GM23338 (cell line): ENCODE data around the gene SPECC1.

Source experiments
- CREB1 ChIP-seq: fragments of 250-450 bp; sonication (Bioruptor Pico); IDR thresholded peaks from 2 replicates; pipeline ENCODE4 v1.5.0; 2020; ENCODE audit warnings: low read depth, mild to moderate bottlenecking, moderate library complexity
- EZH2 ChIP-seq: fragments of 200-600 bp; sonication (generic); IDR thresholded peaks from one replicate; pipeline ENCODE4 v1.8.0; 2017; ENCODE audit warnings: antibody characterized with exemption, mild to moderate bottlenecking, low read depth; ENCODE audit not compliant: unreplicated experiment
- EZH2phosphoT487 ChIP-seq: fragments of 200-600 bp; sonication (generic); IDR thresholded peaks from one replicate; pipeline ENCODE4 v1.8.1; 2018; ENCODE audit warnings: antibody characterized with exemption; ENCODE audit not compliant: unreplicated experiment
- POLR2AphosphoS5 ChIP-seq: IDR thresholded peaks from 2 replicates; pipeline ENCODE4 v1.6.1; 2016; ENCODE audit warnings: antibody characterized with exemption, low read depth
- TF ChIP-seq, protein P1 (sequence below): IDR thresholded peaks from one replicate; pipeline ENCODE4 v1.6.1; 2018; ENCODE audit warnings: antibody characterized with exemption; ENCODE audit not compliant: unreplicated experiment
- TF ChIP-seq, protein P2 (sequence below), 2 experiments: fragments of 200-600 bp in 1 of 2; sonication (generic) in 1 of 2; conservative IDR thresholded peaks; 2 replicates each; pipeline versions ENCODE4 v1.5.1 to v1.6.1; 2016 to 2017; ENCODE audit warnings: antibody characterized with exemption in 2 of 2, low read depth in 2 of 2, mild to moderate bottlenecking in 2 of 2, moderate library complexity in 1 of 2

DNA sequence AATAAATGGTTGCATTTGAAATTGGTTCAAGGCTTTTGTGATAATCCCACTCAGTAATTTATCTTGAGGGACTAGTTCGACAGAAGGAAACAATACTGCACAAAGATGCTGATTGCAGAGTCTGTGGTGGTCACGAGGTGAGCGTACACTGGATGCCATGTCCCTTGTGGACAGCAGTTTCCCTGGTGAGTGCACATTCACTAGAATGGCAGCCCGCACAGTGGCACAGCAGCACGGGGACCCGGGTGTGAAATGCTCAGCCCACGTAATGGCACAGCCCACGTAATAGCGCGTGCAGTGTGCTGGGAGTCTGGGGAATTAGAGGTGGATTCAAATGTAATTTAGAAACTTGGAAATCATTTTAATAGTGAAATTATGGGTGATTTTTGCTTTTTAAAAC, 304.1 kb downstream of the SPECC1 start:
- TF ChIP-seq POLR2AphosphoS5 (no peak), EZH2 (no peak), EZH2phosphoT487 (no peak), CREB1 (CRISPR knock-in tag) (no peak)
- TF ChIP-seq, protein P1, sequence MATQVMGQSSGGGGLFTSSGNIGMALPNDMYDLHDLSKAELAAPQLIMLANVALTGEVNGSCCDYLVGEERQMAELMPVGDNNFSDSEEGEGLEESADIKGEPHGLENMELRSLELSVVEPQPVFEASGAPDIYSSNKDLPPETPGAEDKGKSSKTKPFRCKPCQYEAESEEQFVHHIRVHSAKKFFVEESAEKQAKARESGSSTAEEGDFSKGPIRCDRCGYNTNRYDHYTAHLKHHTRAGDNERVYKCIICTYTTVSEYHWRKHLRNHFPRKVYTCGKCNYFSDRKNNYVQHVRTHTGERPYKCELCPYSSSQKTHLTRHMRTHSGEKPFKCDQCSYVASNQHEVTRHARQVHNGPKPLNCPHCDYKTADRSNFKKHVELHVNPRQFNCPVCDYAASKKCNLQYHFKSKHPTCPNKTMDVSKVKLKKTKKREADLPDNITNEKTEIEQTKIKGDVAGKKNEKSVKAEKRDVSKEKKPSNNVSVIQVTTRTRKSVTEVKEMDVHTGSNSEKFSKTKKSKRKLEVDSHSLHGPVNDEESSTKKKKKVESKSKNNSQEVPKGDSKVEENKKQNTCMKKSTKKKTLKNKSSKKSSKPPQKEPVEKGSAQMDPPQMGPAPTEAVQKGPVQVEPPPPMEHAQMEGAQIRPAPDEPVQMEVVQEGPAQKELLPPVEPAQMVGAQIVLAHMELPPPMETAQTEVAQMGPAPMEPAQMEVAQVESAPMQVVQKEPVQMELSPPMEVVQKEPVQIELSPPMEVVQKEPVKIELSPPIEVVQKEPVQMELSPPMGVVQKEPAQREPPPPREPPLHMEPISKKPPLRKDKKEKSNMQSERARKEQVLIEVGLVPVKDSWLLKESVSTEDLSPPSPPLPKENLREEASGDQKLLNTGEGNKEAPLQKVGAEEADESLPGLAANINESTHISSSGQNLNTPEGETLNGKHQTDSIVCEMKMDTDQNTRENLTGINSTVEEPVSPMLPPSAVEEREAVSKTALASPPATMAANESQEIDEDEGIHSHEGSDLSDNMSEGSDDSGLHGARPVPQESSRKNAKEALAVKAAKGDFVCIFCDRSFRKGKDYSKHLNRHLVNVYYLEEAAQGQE: no peak
- TF ChIP-seq, protein P2, sequence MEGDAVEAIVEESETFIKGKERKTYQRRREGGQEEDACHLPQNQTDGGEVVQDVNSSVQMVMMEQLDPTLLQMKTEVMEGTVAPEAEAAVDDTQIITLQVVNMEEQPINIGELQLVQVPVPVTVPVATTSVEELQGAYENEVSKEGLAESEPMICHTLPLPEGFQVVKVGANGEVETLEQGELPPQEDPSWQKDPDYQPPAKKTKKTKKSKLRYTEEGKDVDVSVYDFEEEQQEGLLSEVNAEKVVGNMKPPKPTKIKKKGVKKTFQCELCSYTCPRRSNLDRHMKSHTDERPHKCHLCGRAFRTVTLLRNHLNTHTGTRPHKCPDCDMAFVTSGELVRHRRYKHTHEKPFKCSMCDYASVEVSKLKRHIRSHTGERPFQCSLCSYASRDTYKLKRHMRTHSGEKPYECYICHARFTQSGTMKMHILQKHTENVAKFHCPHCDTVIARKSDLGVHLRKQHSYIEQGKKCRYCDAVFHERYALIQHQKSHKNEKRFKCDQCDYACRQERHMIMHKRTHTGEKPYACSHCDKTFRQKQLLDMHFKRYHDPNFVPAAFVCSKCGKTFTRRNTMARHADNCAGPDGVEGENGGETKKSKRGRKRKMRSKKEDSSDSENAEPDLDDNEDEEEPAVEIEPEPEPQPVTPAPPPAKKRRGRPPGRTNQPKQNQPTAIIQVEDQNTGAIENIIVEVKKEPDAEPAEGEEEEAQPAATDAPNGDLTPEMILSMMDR (conservative IDR thresholded peaks at IDR 0.05; ENCODE audit: low read depth in 2 of 2): no peak
